ENCODE results near the gene PIGL.

DNA sequence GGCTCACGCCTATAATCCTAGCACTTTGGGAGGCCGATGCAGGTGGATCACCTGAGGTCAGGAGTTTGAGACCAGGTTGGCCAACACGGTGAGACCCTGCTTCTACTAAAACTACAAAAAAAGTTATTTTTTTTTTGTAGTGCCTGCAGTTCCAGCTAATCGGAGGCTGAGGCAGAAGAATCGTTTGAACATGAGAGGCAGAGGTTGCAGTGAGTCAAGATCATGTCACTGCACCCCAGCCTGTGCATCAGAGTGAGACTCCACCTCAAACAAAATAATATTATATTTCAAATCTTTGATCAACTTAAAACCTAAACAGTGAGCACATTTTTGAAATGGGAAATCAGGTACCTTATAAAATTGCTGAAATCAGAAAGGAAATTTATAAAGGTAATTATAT, 38.2 kb upstream of the PIGL start:
- TF ChIP-seq, protein P1, sequence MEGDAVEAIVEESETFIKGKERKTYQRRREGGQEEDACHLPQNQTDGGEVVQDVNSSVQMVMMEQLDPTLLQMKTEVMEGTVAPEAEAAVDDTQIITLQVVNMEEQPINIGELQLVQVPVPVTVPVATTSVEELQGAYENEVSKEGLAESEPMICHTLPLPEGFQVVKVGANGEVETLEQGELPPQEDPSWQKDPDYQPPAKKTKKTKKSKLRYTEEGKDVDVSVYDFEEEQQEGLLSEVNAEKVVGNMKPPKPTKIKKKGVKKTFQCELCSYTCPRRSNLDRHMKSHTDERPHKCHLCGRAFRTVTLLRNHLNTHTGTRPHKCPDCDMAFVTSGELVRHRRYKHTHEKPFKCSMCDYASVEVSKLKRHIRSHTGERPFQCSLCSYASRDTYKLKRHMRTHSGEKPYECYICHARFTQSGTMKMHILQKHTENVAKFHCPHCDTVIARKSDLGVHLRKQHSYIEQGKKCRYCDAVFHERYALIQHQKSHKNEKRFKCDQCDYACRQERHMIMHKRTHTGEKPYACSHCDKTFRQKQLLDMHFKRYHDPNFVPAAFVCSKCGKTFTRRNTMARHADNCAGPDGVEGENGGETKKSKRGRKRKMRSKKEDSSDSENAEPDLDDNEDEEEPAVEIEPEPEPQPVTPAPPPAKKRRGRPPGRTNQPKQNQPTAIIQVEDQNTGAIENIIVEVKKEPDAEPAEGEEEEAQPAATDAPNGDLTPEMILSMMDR (IDR thresholded peaks at IDR 0.05 in 8 of 11, conservative IDR thresholded peaks at IDR 0.05 in 3 of 11) = no peak
- TF ChIP-seq POLR2AphosphoS5 (IDR thresholded peaks at IDR 0.05) (no peak), POLR2A (IDR thresholded peaks at IDR 0.05) (no peak)

Data from spleen (tissue), 7 donors.